Aorta (tissue), 5 donors: ENCODE data around the gene MYO7A. TPM values are rescaled to one million over a fixed set of nuclear protein-coding genes. Genes with fewer than 3 reads are reported as not detected.

Experiments
- ATAC-seq: fragments of 200-7000 bp; cut with Tn5 transposase; one replicate; pipeline ENCODE4 v1.9.1; 2022; ENCODE audit warnings: moderate library complexity; ENCODE audit not compliant: low FRiP score
- DNase-seq, 2 donors: peaks; one replicate each; pipeline ENCODE4 v3.0.0-alpha.2; 2020
- H3K27ac ChIP-seq, 2 donors: one replicate each; pipeline ENCODE4 v1.5.1; 2013; ENCODE audit warnings: low read length in 2 of 2, mild to moderate bottlenecking in 2 of 2, moderate library complexity in 2 of 2, control low read depth in 1 of 2, inconsistent platforms in 1 of 2, low read depth in 1 of 2
- H3K27me3 ChIP-seq, 2 donors: one replicate each; pipeline ENCODE4 v1.6.1; 2013; ENCODE audit warnings: control low read depth in 1 of 2, low read length in 1 of 2, mild to moderate bottlenecking in 1 of 2, moderate library complexity in 1 of 2; ENCODE audit not compliant: insufficient read depth in 2 of 2, control insufficient read depth in 1 of 2
- H3K36me3 ChIP-seq, 2 donors: one replicate each; pipeline ENCODE4 v1.6.1; 2013; ENCODE audit warnings: control low read depth in 1 of 2, low read length in 1 of 2, mild to moderate bottlenecking in 1 of 2; ENCODE audit not compliant: insufficient read depth in 2 of 2, control insufficient read depth in 1 of 2
- H3K4me1 ChIP-seq, 2 donors: one replicate each; pipeline ENCODE4 v1.6.1; 2013; ENCODE audit warnings: low read length in 2 of 2, control low read depth in 1 of 2, mild to moderate bottlenecking in 1 of 2, moderate library complexity in 1 of 2; ENCODE audit not compliant: insufficient read depth in 2 of 2, control insufficient read depth in 1 of 2
- H3K4me3 ChIP-seq, 2 donors: one replicate each; pipeline ENCODE4 v1.5.1; 2013; ENCODE audit warnings: low read length in 2 of 2, control low read depth in 1 of 2, mild to moderate bottlenecking in 1 of 2
- H3K9me3 ChIP-seq: one replicate; pipeline ENCODE4 v1.6.1; 2013; ENCODE audit warnings: mild to moderate bottlenecking, low read length; ENCODE audit not compliant: control insufficient read depth
- WGBS, 2 donors: extraction: QIAGEN DNeasy Blood & Tissue Kit; methylation state at CpG; one replicate each; pipeline ENCODE4 v1.1.7; 2013; 5-methylcytosine and 5-hydroxymethylcytosine counted together
- intact Hi-C, 2 donors: fragments of 100-400 bp; cut with DNase I; formaldehyde crosslinking; loops; one replicate each; pipeline versions ENCODE4 v1.14.2 to v1.15.0; 2022
- polyA plus RNA-seq, 2 donors: library from polyadenylated mRNA; stranded (reverse); fragments of 200-250 nt; gene quantifications; one replicate each; pipeline ENCODE4 v1.2.3, GENCODE V29; 2013
- total RNA-seq, 2 donors: library from RNA; stranded (reverse); fragmentation: NEBNext Ultra II Directional; extraction: Animal tissue kit (Norgen Biotek cat#: 25700); gene quantifications; one replicate each; pipeline ENCODE4 v1.2.1, GENCODE V29; 2021
- donor health status: healthy with polysubstance abuse.
- donor health status: Bipolar disorder and iron deficiency.
- donor health status: DM: no; HTN: no; CAD: no.
- donor health status: DM: no; HTN: no; CAD: no.
- donor health status: DM: yes; HTN: yes; CAD: no.

MYO7A gene
- total and polyA plus RNA-seq, 4 donors: 1.9 to 27.9 (median 6.9) TPM

- Histone ChIP-seq H3K4me1 (no peaks in the 10 kb centered on the region), H3K27ac (no peak overlapping the region), H3K27me3 (no peaks in the 10 kb centered on the region), H3K4me3 (no peak overlapping the region), H3K9me3 (no peaks in the 10 kb centered on the region), H3K36me3 (no peaks in the 10 kb centered on the region)
- WGBS, 2 donors: 92% methylated on average over 8 of the region's 8 CpGs
- ATAC-seq: no peak
- intact Hi-C loops: no loop called here
- peak in 1 of 2 donors; percentile 32 for DNase-seq
Measured at GRCh38 chr11:77212314-77213007, 84.4 kb downstream of the MYO7A start.

DNA sequence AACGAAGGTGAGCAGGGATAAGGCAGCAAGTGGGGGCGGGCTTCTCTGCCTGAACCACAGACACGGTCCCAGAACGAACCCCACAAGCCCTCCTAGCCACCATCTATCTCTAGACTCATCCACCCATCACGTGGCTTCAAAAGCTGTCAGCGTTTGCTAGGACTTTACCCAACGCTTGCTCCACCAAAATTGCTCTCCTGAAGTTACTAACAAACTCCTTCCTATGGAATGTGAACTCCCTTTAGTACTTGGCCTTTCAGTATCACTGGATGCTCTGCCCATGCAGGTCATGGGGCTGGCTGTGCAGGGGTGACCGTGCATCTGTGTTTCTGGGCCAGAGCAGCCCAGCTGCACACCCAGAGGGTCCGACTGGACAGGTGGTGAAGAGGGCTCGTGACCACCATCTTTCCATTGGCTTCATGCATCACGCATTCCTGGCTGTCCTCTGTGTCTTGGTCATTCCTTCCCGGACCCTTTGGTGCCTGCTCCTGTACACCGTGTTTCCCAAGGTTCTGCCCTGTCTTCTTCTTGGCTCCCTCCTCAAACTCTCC, 85.1 kb downstream of the MYO7A start:
- H3K4me1 ChIP-seq: no peaks in the 10 kb centered on the region

GRCh38 chr11:77213589-77214428, 85.8 kb downstream of the MYO7A start:
- Histone ChIP-seq H3K4me3 (no peak overlapping the region), H3K36me3 (no peaks in the 10 kb centered on the region), H3K4me1 (no peaks in the 10 kb centered on the region), H3K9me3 (no peaks in the 10 kb centered on the region), H3K27ac (no peak overlapping the region), H3K27me3 (no peaks in the 10 kb centered on the region)
- intact Hi-C loops: no loop called here
- no peak for DNase-seq
- ATAC-seq: no peak
- 87 to 89% methylated on average over 18 of the region's 18 CpGs for WGBS, 2 donors

More for the DNA sequence above, 85.1 kb downstream of the MYO7A start:
- ATAC-seq (no peak), DNase-seq (no peak)
- Histone ChIP-seq H3K9me3 (no peaks in the 10 kb centered on the region), H3K36me3 (no peaks in the 10 kb centered on the region), H3K4me3 (no peak overlapping the region), H3K27me3 (no peaks in the 10 kb centered on the region), H3K27ac (no peak overlapping the region)
- 81 to 89% methylated on average over 13 of the region's 13 CpGs for WGBS, 2 donors
- intact Hi-C loops: no loop called here

DNA sequence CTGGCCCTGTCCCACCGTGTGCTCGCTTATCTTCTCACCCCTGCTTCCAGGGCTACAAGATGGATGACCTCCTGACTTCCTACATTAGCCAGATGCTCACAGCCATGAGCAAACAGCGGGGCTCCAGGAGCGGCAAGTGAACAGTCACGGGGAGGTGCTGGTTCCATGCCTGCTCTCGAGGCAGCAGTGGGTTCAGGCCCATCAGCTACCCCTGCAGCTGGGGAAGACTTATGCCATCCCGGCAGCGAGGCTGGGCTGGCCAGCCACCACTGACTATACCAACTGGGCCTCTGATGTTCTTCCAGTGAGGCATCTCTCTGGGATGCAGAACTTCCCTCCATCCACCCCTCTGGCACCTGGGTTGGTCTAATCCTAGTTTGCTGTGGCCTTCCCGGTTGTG, 86.5 kb downstream of the MYO7A start:
- ATAC-seq: no peak
- Histone ChIP-seq H3K27me3 (no peaks in the 10 kb centered on the region), H3K27ac (no peak overlapping the region), H3K9me3 (no peaks in the 10 kb centered on the region), H3K4me1 (no peaks in the 10 kb centered on the region), H3K36me3 (no peaks in the 10 kb centered on the region), H3K4me3 (no peak overlapping the region)
- DNase-seq: no peak
- WGBS, 2 donors: 82% methylated on average over 9 of the region's 9 CpGs
- intact Hi-C loops: no loop called here

DNA sequence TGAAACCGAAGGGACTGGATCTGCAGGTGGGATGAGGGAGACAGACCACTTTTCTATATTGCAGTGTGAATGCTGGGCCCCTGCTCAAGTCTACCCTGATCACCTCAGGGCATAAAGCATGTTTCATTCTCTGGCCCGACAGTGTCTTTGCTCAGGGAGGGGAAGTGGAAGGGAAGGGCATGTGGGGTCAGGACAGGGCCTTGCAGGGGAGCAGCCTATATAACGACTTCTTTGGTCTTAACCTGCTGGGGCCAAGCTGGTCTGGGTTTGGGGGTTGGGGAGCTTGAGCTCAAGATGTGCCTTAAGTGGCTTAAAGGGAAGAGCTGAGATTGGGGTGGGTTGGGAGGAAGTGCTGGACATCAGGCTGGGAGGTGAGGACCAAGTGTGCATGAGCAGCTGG, 87.1 kb downstream of the MYO7A start:
- intact Hi-C loops: no loop called here
- no peaks in the 10 kb centered on the region for H3K36me3 ChIP-seq
- no peak for DNase-seq
- H3K27me3 ChIP-seq: no peaks in the 10 kb centered on the region
- no peaks in the 10 kb centered on the region for H3K4me1 ChIP-seq
- no peak overlapping the region for H3K4me3 ChIP-seq
- ATAC-seq: no peak
- H3K9me3 ChIP-seq: no peaks in the 10 kb centered on the region
- WGBS, 2 donors: 76 to 84% methylated on average over 3 of the region's 3 CpGs
- no peak overlapping the region for H3K27ac ChIP-seq

GRCh38 chr11:77217156-77217555, 89.1 kb downstream of the MYO7A start:
- DNase-seq (no peak), ATAC-seq (no peak)
- intact Hi-C loops: no loop called here
- no peak overlapping the region for H3K27ac ChIP-seq
- no peaks in the 10 kb centered on the region for H3K36me3 ChIP-seq
- 80 to 81% methylated on average over 2 of the region's 2 CpGs for WGBS, 2 donors
- H3K27me3 ChIP-seq: no peaks in the 10 kb centered on the region
- no peaks in the 10 kb centered on the region for H3K4me1 ChIP-seq
- no peaks in the 10 kb centered on the region for H3K9me3 ChIP-seq
- H3K4me3 ChIP-seq: no peak overlapping the region

GRCh38 chr11:77223797-77224196, 95.8 kb downstream of the MYO7A start:
- no peak overlapping the region for H3K27ac ChIP-seq
- WGBS, 2 donors: 70 to 78% methylated on average over 9 of the region's 9 CpGs
- ATAC-seq (no peak), DNase-seq (no peak)
- no peaks in the 10 kb centered on the region for H3K4me1 ChIP-seq
- intact Hi-C loops: no loop called here
- H3K36me3 ChIP-seq: no peaks in the 10 kb centered on the region
- H3K27me3 ChIP-seq: peaks cover 0 to 3% of the 10 kb centered on the region in 2 donors
- peaks cover 6% of the 10 kb centered on the region for H3K9me3 ChIP-seq
- no peak overlapping the region for H3K4me3 ChIP-seq

DNA sequence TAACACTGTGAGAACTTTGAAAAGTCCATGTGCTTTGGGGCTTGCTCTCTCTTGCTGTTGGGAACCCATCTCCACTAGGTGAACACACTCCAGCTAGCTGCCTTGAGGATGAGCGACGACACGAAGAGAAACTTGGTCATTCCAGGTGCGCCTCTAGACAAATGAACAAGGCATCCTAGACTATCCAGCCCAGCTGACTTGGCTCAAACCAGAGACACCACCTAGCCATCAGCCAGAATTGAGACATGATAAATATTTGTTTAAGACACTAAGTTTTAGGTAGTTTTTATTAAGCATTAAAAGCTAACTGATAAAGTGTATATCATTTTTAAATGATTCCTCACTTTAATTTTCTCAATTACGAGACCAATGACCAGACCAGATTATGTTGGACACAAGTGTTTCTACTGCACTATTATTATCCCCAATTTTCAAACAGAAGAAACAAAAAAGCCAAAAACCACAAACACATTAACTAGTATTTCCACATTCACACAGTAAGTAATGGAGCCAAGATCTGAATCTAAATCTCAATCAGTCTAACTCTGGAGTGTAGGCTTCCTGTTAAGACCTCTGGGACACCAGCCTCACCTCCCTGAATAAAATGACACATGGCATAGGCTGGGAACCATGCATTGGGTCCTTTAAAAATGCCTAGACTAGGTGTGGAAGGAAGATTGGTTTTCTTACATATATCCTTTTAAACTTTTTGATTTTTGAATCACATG, 103.0 kb downstream of the MYO7A start:
- no peaks in the 10 kb centered on the region for H3K36me3 ChIP-seq
- ATAC-seq (no peak), DNase-seq (no peak)
- H3K4me1 ChIP-seq: no peaks in the 10 kb centered on the region
- intact Hi-C loops: no loop called here
- no peak overlapping the region for H3K4me3 ChIP-seq
- H3K27me3 ChIP-seq: peaks cover 0 to 3% of the 10 kb centered on the region in 2 donors
- H3K27ac ChIP-seq: no peak overlapping the region
- peaks cover 2% of the 10 kb centered on the region for H3K9me3 ChIP-seq
- WGBS, 2 donors: 92 to 96% methylated on average over 5 of the region's 5 CpGs
